HEK293 (cell line): ENCODE measurements around the gene GTF2H4.

Experiments used
- CTCF ChIP-seq: fragments of 450-650 bp; formaldehyde crosslinking; IDR thresholded peaks from 2 replicates; pipeline ENCODE4 v1.5.1; 2016; ENCODE audit warnings: missing biosample characterization, missing genetic modification characterization
- ZNF16 ChIP-seq: fragments of 450-650 bp; formaldehyde crosslinking; IDR thresholded peaks from 2 replicates; pipeline ENCODE4 v1.5.1; 2016; ENCODE audit warnings: low read depth, missing biosample characterization, missing genetic modification characterization
- ZNF510 ChIP-seq: fragments of 450-650 bp; formaldehyde crosslinking; IDR thresholded peaks from 2 replicates; pipeline ENCODE4 v1.5.1; 2018; ENCODE audit warnings: mild to moderate bottlenecking, missing genetic modification characterization, missing biosample characterization; ENCODE audit not compliant: insufficient replicate concordance
- ZNF785 ChIP-seq: fragments of 450-650 bp; formaldehyde crosslinking; IDR thresholded peaks from 2 replicates; pipeline ENCODE4 v1.5.1; 2016; ENCODE audit warnings: missing biosample characterization, missing genetic modification characterization

GRCh38 chr6:30942338-30943060 lies 34.5 kb downstream of the GTF2H4 start:
- TF ChIP-seq CTCF (tag by site-specific recombination) (peak; percentile 63; the same call in 1 of the 2 replicates), ZNF510 (tag by site-specific recombination) (no peak), ZNF785 (tag by site-specific recombination) (no peak), ZNF16 (no peak)
